Measurements from ENCODE around the gene CEACAM3.
"Not testable (repeated sequence)": the region's sequence is repeated elsewhere in the genome, so short reads cannot be mapped to it uniquely, and the experiment has no call there.

The CEACAM3 gene

DNA sequence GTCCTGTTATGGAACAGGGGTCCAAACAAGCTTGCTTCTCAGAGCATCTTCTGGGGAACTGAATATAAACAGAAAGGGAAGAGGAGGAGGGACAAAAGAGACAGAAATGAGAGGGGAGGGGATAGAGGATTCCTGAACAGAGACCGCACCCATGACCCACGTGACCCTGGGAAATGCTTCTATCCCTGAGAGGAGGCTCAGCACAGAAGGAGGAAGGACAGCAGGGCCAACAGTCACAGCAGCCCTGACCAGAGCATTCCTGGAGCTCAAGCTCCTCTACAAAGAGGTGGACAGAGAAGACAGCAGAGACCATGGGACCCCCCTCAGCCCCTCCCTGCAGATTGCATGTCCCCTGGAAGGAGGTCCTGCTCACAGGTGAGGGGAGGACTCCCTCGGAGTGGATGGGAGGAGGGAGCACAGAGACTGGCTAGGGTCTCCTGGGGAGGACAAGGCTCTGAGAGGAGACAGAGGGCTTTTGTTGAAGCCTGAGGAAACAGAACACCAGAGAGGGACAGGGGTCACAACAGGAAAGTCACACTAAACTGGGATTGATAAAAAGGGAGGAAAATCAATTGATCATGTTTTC is 41.0 kb upstream of the CEACAM3 start, which contains the start of gene CEACAM6:
CEACAM6 (plus strand) TSS at position 203 of the 586 bp plus-strand sequence; CDS start at position 312, 109 bp downstream.
- TF ChIP-seq, protein P1, sequence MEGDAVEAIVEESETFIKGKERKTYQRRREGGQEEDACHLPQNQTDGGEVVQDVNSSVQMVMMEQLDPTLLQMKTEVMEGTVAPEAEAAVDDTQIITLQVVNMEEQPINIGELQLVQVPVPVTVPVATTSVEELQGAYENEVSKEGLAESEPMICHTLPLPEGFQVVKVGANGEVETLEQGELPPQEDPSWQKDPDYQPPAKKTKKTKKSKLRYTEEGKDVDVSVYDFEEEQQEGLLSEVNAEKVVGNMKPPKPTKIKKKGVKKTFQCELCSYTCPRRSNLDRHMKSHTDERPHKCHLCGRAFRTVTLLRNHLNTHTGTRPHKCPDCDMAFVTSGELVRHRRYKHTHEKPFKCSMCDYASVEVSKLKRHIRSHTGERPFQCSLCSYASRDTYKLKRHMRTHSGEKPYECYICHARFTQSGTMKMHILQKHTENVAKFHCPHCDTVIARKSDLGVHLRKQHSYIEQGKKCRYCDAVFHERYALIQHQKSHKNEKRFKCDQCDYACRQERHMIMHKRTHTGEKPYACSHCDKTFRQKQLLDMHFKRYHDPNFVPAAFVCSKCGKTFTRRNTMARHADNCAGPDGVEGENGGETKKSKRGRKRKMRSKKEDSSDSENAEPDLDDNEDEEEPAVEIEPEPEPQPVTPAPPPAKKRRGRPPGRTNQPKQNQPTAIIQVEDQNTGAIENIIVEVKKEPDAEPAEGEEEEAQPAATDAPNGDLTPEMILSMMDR (IDR thresholded peaks at IDR 0.05; ENCODE audit: low read depth, low read length), result no peak
- no peaks in the 10 kb centered on the region for H3K36me3 ChIP-seq
- H3K4me3 ChIP-seq (ENCODE audit: low read depth, low read length), result no peak within 1 kb of the TSS
- H3K27ac ChIP-seq, result no peak within 1 kb of the TSS
- H3K27me3 ChIP-seq (ENCODE audit: insufficient read depth, low read depth, severe bottlenecking), result peaks cover 47% of the 10 kb centered on the region
- no peak for DNase-seq
- H3K9me3 ChIP-seq (ENCODE audit: severe bottlenecking), result no peaks in the 10 kb centered on the region

DNA sequence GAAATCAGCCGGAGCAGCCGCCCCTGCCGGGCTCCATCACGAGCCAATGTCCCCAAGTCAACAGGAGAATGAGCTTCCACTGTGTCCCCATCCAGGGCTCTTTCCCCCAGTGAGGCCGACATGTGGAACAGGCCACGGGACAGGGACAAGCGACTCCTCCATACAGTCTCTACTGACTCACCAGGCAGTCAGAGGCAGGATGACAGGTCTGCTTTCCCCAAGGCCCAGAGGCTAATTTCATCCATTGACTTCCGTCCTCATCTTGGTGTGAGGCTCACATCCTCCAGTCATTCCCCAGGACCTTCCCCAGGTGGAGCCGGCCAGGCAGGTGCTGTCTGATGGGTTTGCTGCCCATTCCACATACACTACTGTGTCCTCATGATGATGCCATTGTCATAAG is 37.5 kb upstream of the CEACAM3 start:
- H3K9me3 ChIP-seq (ENCODE audit: severe bottlenecking), result no peaks in the 10 kb centered on the region
- peaks cover 51% of the 10 kb centered on the region for H3K27me3 ChIP-seq (ENCODE audit: insufficient read depth, low read depth, severe bottlenecking)
- H3K27ac ChIP-seq, result no peak overlapping the region
- no peak for DNase-seq
- H3K36me3 ChIP-seq, result no peaks in the 10 kb centered on the region
- H3K4me3 ChIP-seq (ENCODE audit: low read depth, low read length), result no peak overlapping the region
- TF ChIP-seq, protein P1 (IDR thresholded peaks at IDR 0.05; ENCODE audit: low read depth, low read length), result no peak

DNA sequence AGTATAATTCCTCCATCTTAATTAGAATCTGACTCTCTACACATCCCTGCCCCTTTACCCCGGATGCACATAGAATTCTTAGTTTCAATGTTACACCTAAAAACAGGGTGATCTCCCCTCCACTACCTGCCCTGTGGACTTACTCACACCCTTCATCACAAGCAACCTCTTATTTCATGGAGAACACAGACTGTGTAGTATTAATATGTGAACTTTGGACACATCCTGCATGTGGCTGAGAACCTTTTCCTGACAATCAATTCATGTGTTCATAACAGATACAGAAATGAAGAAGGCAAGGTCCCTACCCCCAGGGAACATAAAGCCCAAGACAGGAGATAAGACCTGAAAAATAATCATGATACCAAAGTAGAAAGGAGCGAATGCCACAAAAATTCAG is 29.3 kb upstream of the CEACAM3 start:
- H3K27me3 ChIP-seq (ENCODE audit: insufficient read depth, low read depth, severe bottlenecking), result peaks cover 28% of the 10 kb centered on the region

DNA sequence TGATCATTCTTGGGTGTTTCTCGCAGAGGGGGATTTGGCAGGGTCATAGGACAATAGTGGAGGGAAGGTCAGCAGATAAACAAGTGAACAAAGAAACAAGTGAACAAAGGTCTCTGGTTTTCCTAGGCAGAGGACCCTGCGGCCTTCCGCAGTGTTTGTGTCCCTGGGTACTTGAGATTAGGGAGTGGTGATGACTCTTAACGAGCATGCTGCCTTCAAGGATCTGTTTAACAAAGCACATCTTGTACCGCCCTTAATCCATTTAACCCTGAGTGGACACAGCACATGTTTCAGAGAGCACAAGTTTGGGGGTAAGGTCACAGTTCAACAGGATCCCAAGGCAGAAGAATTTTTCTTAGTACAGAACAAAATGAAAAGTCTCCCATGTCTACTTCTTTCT is 28.3 kb upstream of the CEACAM3 start:
- not testable (repeated sequence) for H3K4me3 ChIP-seq (ENCODE audit: low read depth, low read length); H3K36me3 ChIP-seq
- peaks cover 18% of the 10 kb centered on the region for H3K27me3 ChIP-seq (ENCODE audit: insufficient read depth, low read depth, severe bottlenecking)

More for the DNA sequence above, 29.3 kb upstream of the CEACAM3 start:
- Histone ChIP-seq H3K9me3 (ENCODE audit: severe bottlenecking) (no peaks in the 10 kb centered on the region), H3K36me3 (no peaks in the 10 kb centered on the region), H3K4me3 (ENCODE audit: low read depth, low read length) (no peak overlapping the region), H3K27ac (no peak overlapping the region)
- TF ChIP-seq, protein P1 (IDR thresholded peaks at IDR 0.05; ENCODE audit: low read depth, low read length), result no peak
- no peak for DNase-seq

DNA sequence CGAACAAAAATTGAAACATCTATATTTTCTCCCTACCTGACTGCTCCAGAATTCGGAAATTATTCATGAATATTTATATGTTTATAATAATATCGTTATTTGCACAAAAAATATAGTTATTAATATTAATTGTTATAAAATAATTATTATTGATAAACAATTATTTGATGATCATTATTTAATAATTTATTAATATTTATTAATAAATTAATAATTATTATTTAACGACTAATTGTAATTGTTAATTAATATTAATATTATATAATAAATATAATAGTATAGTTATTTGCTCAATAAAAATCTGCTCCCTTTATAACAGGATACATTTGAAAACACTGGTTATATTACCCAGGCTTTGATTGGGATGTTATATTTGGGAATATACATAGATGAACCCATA is 26.8 kb upstream of the CEACAM3 start:
- H3K36me3 ChIP-seq, result no peaks in the 10 kb centered on the region
- H3K27me3 ChIP-seq (ENCODE audit: insufficient read depth, low read depth, severe bottlenecking), result peaks cover 4% of the 10 kb centered on the region
- no peak for DNase-seq
- no peak overlapping the region for H3K4me3 ChIP-seq (ENCODE audit: low read depth, low read length)
- no peak overlapping the region for H3K27ac ChIP-seq
- TF ChIP-seq, protein P1 (IDR thresholded peaks at IDR 0.05; ENCODE audit: low read depth, low read length), result no peak
- no peaks in the 10 kb centered on the region for H3K9me3 ChIP-seq (ENCODE audit: severe bottlenecking)

More for the DNA sequence above, 28.3 kb upstream of the CEACAM3 start:
- not testable (repeated sequence) for H3K27ac ChIP-seq; DNase-seq; H3K9me3 ChIP-seq (ENCODE audit: severe bottlenecking)

DNA sequence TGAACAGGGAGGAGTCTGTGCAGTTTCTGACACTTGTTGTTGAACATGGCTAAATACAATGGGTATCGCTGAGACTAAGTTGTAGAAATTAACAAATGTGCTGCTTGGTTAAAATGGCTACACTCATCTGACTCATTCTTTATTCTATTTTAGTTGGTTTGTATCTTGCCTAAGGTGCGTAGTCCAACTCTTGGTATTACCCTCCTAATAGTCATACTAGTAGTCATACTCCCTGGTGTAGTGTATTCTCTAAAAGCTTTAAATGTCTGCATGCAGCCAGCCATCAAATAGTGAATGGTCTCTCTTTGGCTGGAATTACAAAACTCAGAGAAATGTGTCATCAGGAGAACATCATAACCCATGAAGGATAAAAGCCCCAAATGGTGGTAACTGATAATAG is 25.0 kb upstream of the CEACAM3 start:
- Histone ChIP-seq H3K36me3 (no peaks in the 10 kb centered on the region), H3K9me3 (ENCODE audit: severe bottlenecking) (no peaks in the 10 kb centered on the region), H3K27me3 (ENCODE audit: insufficient read depth, low read depth, severe bottlenecking) (peaks cover 2% of the 10 kb centered on the region), H3K27ac (no peak overlapping the region), H3K4me3 (ENCODE audit: low read depth, low read length) (no peak overlapping the region)
- TF ChIP-seq, protein P1 (IDR thresholded peaks at IDR 0.05; ENCODE audit: low read depth, low read length), result no peak
- DNase-seq, result no peak
